Astrocyte (in vitro differentiated cells and primary cell): ENCODE measurements around the gene GNB2. TPM values are rescaled to one million over a fixed set of nuclear protein-coding genes. Genes with fewer than 3 reads are reported as not detected.

Experiments
- DNase-seq: peaks from one replicate; pipeline ENCODE4 v3.0.0-alpha.2; 2010; ENCODE audit warnings: low read depth
- FAIRE-seq: peaks from 2 replicates; lab custom pipeline; 2011; peaks lifted over from hg19 to GRCh38; lab: Jason Lieb, UNC
- H2AFZ ChIP-seq: 2 replicates; pipeline ENCODE4 v1.6.0; 2012; ENCODE audit warnings: low read depth, low read length, inconsistent platforms
- H3K27ac ChIP-seq: 2 replicates; pipeline ENCODE4 v1.5.1; 2011; ENCODE audit warnings: low read depth, low read length, inconsistent platforms
- H3K27me3 ChIP-seq: 2 replicates; pipeline ENCODE4 v1.6.0; 2011; ENCODE audit warnings: low read length, inconsistent platforms; ENCODE audit not compliant: insufficient read depth
- H3K36me3 ChIP-seq: 2 replicates; pipeline ENCODE4 v1.5.1; 2011; ENCODE audit warnings: low read length, inconsistent platforms; ENCODE audit not compliant: insufficient read depth
- H3K4me1 ChIP-seq: 2 replicates; pipeline ENCODE4 v1.5.1; 2011; ENCODE audit warnings: low read length, inconsistent platforms; ENCODE audit not compliant: insufficient read depth
- H3K4me2 ChIP-seq: 2 replicates; pipeline ENCODE4 v1.6.0; 2012; ENCODE audit warnings: low read length, inconsistent platforms
- H3K4me3 ChIP-seq: 2 replicates; pipeline ENCODE4 v1.5.1; 2011; ENCODE audit warnings: low read depth, mild to moderate bottlenecking, low read length, inconsistent platforms; ENCODE audit not compliant: insufficient read depth
- H3K79me2 ChIP-seq: 2 replicates; pipeline ENCODE4 v1.6.0; 2012; ENCODE audit warnings: mild to moderate bottlenecking, low read length, inconsistent platforms; ENCODE audit not compliant: insufficient read depth
- H3K9ac ChIP-seq: 2 replicates; pipeline ENCODE4 v1.6.0; 2012; ENCODE audit warnings: mild to moderate bottlenecking, low read length, inconsistent platforms
- H3K9me3 ChIP-seq: 2 replicates; pipeline ENCODE4 v1.5.1; 2012; ENCODE audit warnings: low read depth, mild to moderate bottlenecking, low read length, inconsistent platforms; ENCODE audit not compliant: insufficient read depth
- H4K20me1 ChIP-seq: 2 replicates; pipeline ENCODE4 v1.6.0; 2012; ENCODE audit warnings: low read length, inconsistent platforms; ENCODE audit not compliant: insufficient read depth
- H3K27ac Mint-ChIP-seq: one replicate; pipeline ENCODE4 v1.8.0; 2021; ENCODE audit warnings: mild to moderate bottlenecking, mixed read lengths; ENCODE audit not compliant: unreplicated experiment
- H3K27me3 Mint-ChIP-seq: one replicate; pipeline ENCODE4 v1.8.0; 2021; ENCODE audit warnings: low read depth, mixed read lengths; ENCODE audit not compliant: unreplicated experiment
- H3K36me3 Mint-ChIP-seq: one replicate; pipeline ENCODE4 v1.8.0; 2021; ENCODE audit warnings: low read depth, mixed read lengths; ENCODE audit not compliant: unreplicated experiment
- H3K4me1 Mint-ChIP-seq: one replicate; pipeline ENCODE4 v1.8.0; 2021; ENCODE audit warnings: low read depth, mixed read lengths; ENCODE audit not compliant: unreplicated experiment
- H3K4me3 Mint-ChIP-seq: one replicate; pipeline ENCODE4 v1.8.0; 2021; ENCODE audit warnings: mild to moderate bottlenecking, moderate library complexity, mixed read lengths; ENCODE audit not compliant: unreplicated experiment
- H3K9me3 Mint-ChIP-seq: one replicate; pipeline ENCODE4 v1.8.0; 2021; ENCODE audit warnings: mild to moderate bottlenecking, mixed read lengths; ENCODE audit not compliant: unreplicated experiment
- EZH2 ChIP-seq: IDR thresholded peaks from 2 replicates; pipeline ENCODE4 v1.6.1; 2012; ENCODE audit warnings: mild to moderate bottlenecking, low read length, inconsistent platforms; ENCODE audit not compliant: insufficient read depth
- total RNA-seq: library from RNA; stranded (reverse); gene quantifications from 2 replicates; pipeline ENCODE4 v1.2.1, GENCODE V29; 2021
- TF ChIP-seq, protein P1 (sequence below): IDR thresholded peaks from 2 replicates; pipeline ENCODE4 v1.5.1; 2011; ENCODE audit warnings: low read depth, mild to moderate bottlenecking, inconsistent platforms, low read length, moderate library complexity; ENCODE audit not compliant: insufficient read depth

GNB2 gene
- total RNA-seq, 1 donor from 2014 or later = 274 TPM

DNA sequence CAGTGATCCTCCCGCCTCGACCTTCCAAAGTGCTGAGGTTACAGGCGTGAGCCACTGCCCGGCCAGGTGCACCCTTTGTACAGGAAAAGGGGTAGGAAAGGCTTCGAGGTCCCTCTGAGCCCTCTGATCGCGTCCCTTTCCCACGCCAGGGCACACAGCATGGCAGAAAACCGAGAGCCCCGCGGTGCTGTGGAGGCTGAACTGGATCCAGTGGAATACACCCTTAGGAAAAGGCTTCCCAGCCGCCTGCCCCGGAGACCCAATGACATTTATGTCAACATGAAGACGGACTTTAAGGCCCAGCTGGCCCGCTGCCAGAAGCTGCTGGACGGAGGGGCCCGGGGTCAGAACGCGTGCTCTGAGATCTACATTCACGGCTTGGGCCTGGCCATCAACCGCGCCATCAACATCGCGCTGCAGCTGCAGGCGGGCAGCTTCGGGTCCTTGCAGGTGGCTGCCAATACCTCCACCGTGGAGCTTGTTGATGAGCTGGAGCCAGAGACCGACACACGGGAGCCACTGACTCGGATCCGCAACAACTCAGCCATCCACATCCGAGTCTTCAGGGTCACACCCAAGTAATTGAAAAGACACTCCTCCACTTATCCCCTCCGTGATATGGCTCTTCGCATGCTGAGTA, 33.3 kb downstream of the GNB2 start:
- peak overlapping the region; percentile 76 for H3K27ac ChIP-seq
- TF ChIP-seq EZH2 = no peak
- TF ChIP-seq, protein P1, sequence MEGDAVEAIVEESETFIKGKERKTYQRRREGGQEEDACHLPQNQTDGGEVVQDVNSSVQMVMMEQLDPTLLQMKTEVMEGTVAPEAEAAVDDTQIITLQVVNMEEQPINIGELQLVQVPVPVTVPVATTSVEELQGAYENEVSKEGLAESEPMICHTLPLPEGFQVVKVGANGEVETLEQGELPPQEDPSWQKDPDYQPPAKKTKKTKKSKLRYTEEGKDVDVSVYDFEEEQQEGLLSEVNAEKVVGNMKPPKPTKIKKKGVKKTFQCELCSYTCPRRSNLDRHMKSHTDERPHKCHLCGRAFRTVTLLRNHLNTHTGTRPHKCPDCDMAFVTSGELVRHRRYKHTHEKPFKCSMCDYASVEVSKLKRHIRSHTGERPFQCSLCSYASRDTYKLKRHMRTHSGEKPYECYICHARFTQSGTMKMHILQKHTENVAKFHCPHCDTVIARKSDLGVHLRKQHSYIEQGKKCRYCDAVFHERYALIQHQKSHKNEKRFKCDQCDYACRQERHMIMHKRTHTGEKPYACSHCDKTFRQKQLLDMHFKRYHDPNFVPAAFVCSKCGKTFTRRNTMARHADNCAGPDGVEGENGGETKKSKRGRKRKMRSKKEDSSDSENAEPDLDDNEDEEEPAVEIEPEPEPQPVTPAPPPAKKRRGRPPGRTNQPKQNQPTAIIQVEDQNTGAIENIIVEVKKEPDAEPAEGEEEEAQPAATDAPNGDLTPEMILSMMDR = no peak

DNA sequence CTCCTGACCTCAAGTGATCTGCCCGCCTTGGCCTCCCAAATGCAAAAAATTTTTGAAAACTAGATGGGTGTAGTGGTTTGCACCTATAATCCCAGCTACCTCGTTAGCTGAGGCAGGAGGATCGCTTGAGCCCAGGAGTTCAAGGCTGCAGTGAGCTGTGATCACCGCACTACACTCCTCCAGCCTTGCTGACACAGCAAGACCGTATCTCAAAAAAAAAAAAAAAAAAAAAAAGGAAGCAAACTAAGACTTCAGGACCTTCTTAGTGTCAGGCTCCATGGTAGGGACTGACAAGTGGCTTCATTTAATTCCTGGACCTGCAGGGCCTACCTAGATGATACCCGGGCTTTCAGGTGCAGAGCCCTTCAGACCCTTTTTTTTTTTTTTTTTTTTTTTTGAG, 34.9 kb downstream of the GNB2 start:
- no peaks in the 10 kb centered on the region for H3K4me1 Mint-ChIP-seq
- Histone ChIP-seq H3K9ac (no peak overlapping the region), H4K20me1 (peaks cover 12% of the 10 kb centered on the region), H2AFZ (no peak overlapping the region), H3K4me1 (peaks cover 8% of the 10 kb centered on the region), H3K9me3 (no peaks in the 10 kb centered on the region), H3K4me3 (no peak overlapping the region), H3K4me2 (no peak overlapping the region), H3K27me3 (no peaks in the 10 kb centered on the region), H3K36me3 (peaks cover 6% of the 10 kb centered on the region), H3K79me2 (peaks cover 24% of the 10 kb centered on the region), H3K27ac (no peak overlapping the region)
- TF ChIP-seq, protein P1 = no peak
- no peak for TF ChIP-seq EZH2
- no peaks in the 10 kb centered on the region for H3K27me3 Mint-ChIP-seq
- H3K36me3 Mint-ChIP-seq = no peaks in the 10 kb centered on the region
- H3K9me3 Mint-ChIP-seq = no peaks in the 10 kb centered on the region
- no peak overlapping the region for H3K27ac Mint-ChIP-seq
- FAIRE-seq = no peak
- DNase-seq = no peak
- H3K4me3 Mint-ChIP-seq = no peak overlapping the region

More for the DNA sequence above, 33.3 kb downstream of the GNB2 start:
- no peaks in the 10 kb centered on the region for H3K27me3 Mint-ChIP-seq
- DNase-seq (no peak), FAIRE-seq (no peak)
- no peaks in the 10 kb centered on the region for H3K36me3 Mint-ChIP-seq
- H3K4me3 Mint-ChIP-seq = peak overlapping the region; percentile 97
- H3K27ac Mint-ChIP-seq = peak overlapping the region; percentile 58
- Histone ChIP-seq H3K79me2 (peaks cover 24% of the 10 kb centered on the region), H3K36me3 (peaks cover 6% of the 10 kb centered on the region), H3K4me1 (peaks cover 8% of the 10 kb centered on the region), H2AFZ (peak overlapping the region; percentile 45), H3K27me3 (peaks cover 6% of the 10 kb centered on the region), H3K9me3 (no peaks in the 10 kb centered on the region), H3K9ac (peak overlapping the region; percentile 97), H3K4me2 (peak overlapping the region; percentile 93), H4K20me1 (peaks cover 12% of the 10 kb centered on the region), H3K4me3 (peak overlapping the region; percentile 85)
- no peaks in the 10 kb centered on the region for H3K9me3 Mint-ChIP-seq
- H3K4me1 Mint-ChIP-seq = no peaks in the 10 kb centered on the region

DNA sequence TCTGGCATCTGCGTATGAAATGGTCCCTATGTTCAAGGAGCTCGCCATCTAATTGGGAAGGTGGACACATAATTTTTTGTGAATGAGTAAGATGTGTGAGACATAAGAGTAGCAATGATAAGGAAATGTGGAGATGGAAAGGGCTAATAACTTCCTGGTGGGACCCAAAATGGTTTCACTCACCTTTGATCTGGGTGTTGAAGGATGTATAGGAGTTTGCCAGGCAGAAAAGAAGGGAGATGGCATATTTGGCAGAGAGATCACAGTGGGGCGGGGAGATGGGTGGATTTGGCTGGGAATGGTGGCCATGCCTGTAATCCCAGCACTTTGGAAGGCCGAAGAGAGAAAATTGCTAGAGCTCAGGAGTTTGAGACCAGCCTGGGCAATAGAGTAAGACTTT, 36.9 kb downstream of the GNB2 start:
- Mint-ChIP-seq H3K36me3 (no peaks in the 10 kb centered on the region), H3K9me3 (peaks cover 3% of the 10 kb centered on the region), H3K4me1 (no peaks in the 10 kb centered on the region), H3K4me3 (no peak overlapping the region), H3K27me3 (peaks cover 5% of the 10 kb centered on the region), H3K27ac (no peak overlapping the region)
- TF ChIP-seq, protein P1 = no peak
- TF ChIP-seq EZH2 = no peak
- Histone ChIP-seq H3K27ac (no peak overlapping the region), H3K9me3 (no peaks in the 10 kb centered on the region), H3K36me3 (peaks cover 6% of the 10 kb centered on the region), H4K20me1 (peaks cover 12% of the 10 kb centered on the region), H3K9ac (no peak overlapping the region), H3K79me2 (peaks cover 24% of the 10 kb centered on the region), H3K27me3 (no peaks in the 10 kb centered on the region), H2AFZ (no peak overlapping the region), H3K4me2 (no peak overlapping the region), H3K4me1 (peaks cover 8% of the 10 kb centered on the region), H3K4me3 (no peak overlapping the region)
- no peak for FAIRE-seq
- DNase-seq = no peak
